B cell (primary cell): ENCODE results near the gene KLF5. TPM values are rescaled to one million over a fixed set of nuclear protein-coding genes. Genes with fewer than 3 reads are reported as not detected.

ENCODE experiments used
- ATAC-seq: fragments of 200-7000 bp; cut with Tn5 transposase; one replicate; pipeline ENCODE4 v1.10.0; 2021; ENCODE audit warnings: low read depth, mild to moderate bottlenecking, moderate number of reproducible peaks, moderate library complexity
- CTCF ChIA-PET: fragments of 350-600 bp; sonication (Branson Sonifier 250); formaldehyde crosslinking; loops from one replicate; lab custom pipeline; 2021; ENCODE audit warnings: antibody characterized with exemption, inconsistent platforms; lab: Charles Lee
- POLR2A ChIA-PET: fragments of 350-600 bp; sonication (Branson Sonifier 250); formaldehyde crosslinking; loops from one replicate; lab custom pipeline; 2021; ENCODE audit warnings: antibody characterized with exemption; lab: Charles Lee
- DNase-seq: peaks from one replicate; pipeline ENCODE4 v3.0.0; 2013
- H2AFZ ChIP-seq: 2 replicates; pipeline ENCODE4 v1.6.1; 2012; ENCODE audit warnings: mild to moderate bottlenecking, low read depth, low read length; ENCODE audit not compliant: insufficient read depth, poor library complexity, severe bottlenecking
- H3K27ac ChIP-seq, 2 donors: 1 replicate in 1 of 2; 2 replicates in 1 of 2; pipeline ENCODE4 v1.5.1; 2012 to 2013; ENCODE audit warnings: low read length in 2 of 2, mild to moderate bottlenecking in 2 of 2, moderate library complexity in 1 of 2
- H3K27me3 ChIP-seq, 4 experiments: fragments of 200-600 bp in 1 of 4; sonication (generic) in 1 of 4; replicated peaks in 1 of 4; 1 replicate in 2 of 4; 2 replicates in 2 of 4; pipeline versions ENCODE4 v1.6.1 to v1.7.0; 2013 to 2016; ENCODE audit warnings: low read length in 3 of 4, mild to moderate bottlenecking in 2 of 4, mixed read lengths in 1 of 4, moderate library complexity in 1 of 4; ENCODE audit not compliant: insufficient read depth in 4 of 4, control insufficient read depth in 3 of 4; ENCODE audit errors: control extremely low read depth in 1 of 4
- H3K36me3 ChIP-seq, 2 experiments: replicated peaks in 1 of 2; 1 replicate in 1 of 2; 2 replicates in 1 of 2; pipeline versions ENCODE4 v1.6.1 to v1.7.1; 2013; ENCODE audit warnings: low read length in 1 of 2; ENCODE audit not compliant: insufficient read depth in 2 of 2, control insufficient read depth in 1 of 2; ENCODE audit errors: control extremely low read depth in 1 of 2, extremely low read depth in 1 of 2
- H3K4me1 ChIP-seq, 2 donors: fragments of 200-600 bp in 1 of 2; sonication (generic) in 1 of 2; 1 replicate in 1 of 2; 2 replicates in 1 of 2; pipeline versions ENCODE4 v1.5.1 to v1.6.1; 2013 to 2017; ENCODE audit warnings: low read length in 2 of 2; ENCODE audit not compliant: control insufficient read depth in 2 of 2, insufficient read depth in 2 of 2
- H3K4me2 ChIP-seq: replicated peaks from 2 replicates; pipeline ENCODE3; 2012; ENCODE audit warnings: mild to moderate bottlenecking, low read depth, low read length; ENCODE audit not compliant: poor library complexity, severe bottlenecking
- H3K4me3 ChIP-seq, 5 experiments: fragments of 200-600 bp in 1 of 5; sonication (generic) in 1 of 5; 1 replicate in 3 of 5; 2 replicates in 2 of 5; pipeline versions ENCODE4 v1.5.1 to v1.7.0; 2011 to 2016; ENCODE audit warnings: low read length in 4 of 5, mild to moderate bottlenecking in 4 of 5, low read depth in 2 of 5, control low read depth in 1 of 5, moderate library complexity in 1 of 5; ENCODE audit not compliant: insufficient read depth in 1 of 5; ENCODE audit errors: control extremely low read depth in 1 of 5, extremely low read depth in 1 of 5
- H3K79me2 ChIP-seq: fragments of 200-600 bp; sonication (generic); one replicate; pipeline ENCODE4 v1.6.0; 2016; ENCODE audit warnings: low read length; ENCODE audit not compliant: control insufficient read depth, insufficient read depth
- H3K9ac ChIP-seq: fragments of 200-600 bp; sonication (generic); 2 replicates; pipeline ENCODE4 v1.6.1; 2017; ENCODE audit warnings: mild to moderate bottlenecking, low read length, moderate library complexity
- H3K9me3 ChIP-seq, 3 donors: one replicate each; pipeline versions ENCODE4 v1.6.1 to v1.7.1; 2013; ENCODE audit warnings: low read length in 2 of 3; ENCODE audit not compliant: control insufficient read depth in 2 of 3, insufficient read depth in 1 of 3; ENCODE audit errors: control extremely low read depth in 1 of 3
- H4K20me1 ChIP-seq: 2 replicates; pipeline ENCODE4 v1.6.0; 2012; ENCODE audit warnings: mild to moderate bottlenecking, low read length; ENCODE audit not compliant: insufficient read depth, control insufficient read depth, poor library complexity, severe bottlenecking
- H3K27ac Mint-ChIP-seq: one replicate; pipeline ENCODE4 v1.8.0; 2021; ENCODE audit warnings: mixed read lengths
- H3K27me3 Mint-ChIP-seq: one replicate; pipeline ENCODE4 v1.8.0; 2021; ENCODE audit warnings: mixed read lengths
- H3K4me1 Mint-ChIP-seq: one replicate; pipeline ENCODE4 v1.8.0; 2021; ENCODE audit warnings: mixed read lengths
- H3K4me3 Mint-ChIP-seq: one replicate; pipeline ENCODE4 v1.8.0; 2021; ENCODE audit warnings: mixed read lengths
- H3K9me3 Mint-ChIP-seq: one replicate; pipeline ENCODE4 v1.8.0; 2022; ENCODE audit warnings: mixed read lengths; ENCODE audit not compliant: insufficient read depth
- CTCF ChIP-seq: fragments of 200-600 bp; IDR thresholded peaks from one replicate; pipeline ENCODE4 v1.8.0; 2022; ENCODE audit warnings: antibody characterized with exemption, mild to moderate bottlenecking
- EZH2 ChIP-seq: IDR thresholded peaks from 2 replicates; pipeline ENCODE4 v1.6.1; 2012; ENCODE audit warnings: borderline replicate concordance, low read depth, mild to moderate bottlenecking, moderate library complexity, low read length; ENCODE audit not compliant: insufficient read depth, poor library complexity, severe bottlenecking
- WGBS: methylation state at CpG from one replicate; pipeline ENCODE4 v1.1.5; 2013; ENCODE audit warnings: missing lambda C conversion rate; ENCODE audit not compliant: insufficient coverage; 5-methylcytosine and 5-hydroxymethylcytosine counted together
- intact Hi-C: fragments of 100-400 bp; cut with micrococcal nuclease; formaldehyde crosslinking; loops from one replicate; pipeline ENCODE4 v1.10.0; 2022
- polyA plus RNA-seq: library from polyadenylated mRNA; depleted of rRNA; stranded (reverse); fragments of >200 nt; gene quantifications from 2 replicates; pipeline ENCODE4 v1.2.3, GENCODE V29; 2012
- total RNA-seq, 2 donors: library from RNA; stranded (reverse); fragments of 120-200 nt in 1 of 2; gene quantifications; 1 replicate in 1 of 2; 2 replicates in 1 of 2; pipeline versions ENCODE4 v1.2.3 to v1.2.4, GENCODE V29; 2013 to 2022

KLF5 gene
- total and polyA plus RNA-seq, 2 donors (not counting 1 experiment from before 2014, with no cell fraction given), result 0.94 to 1.5 TPM

- Histone ChIP-seq H3K4me3 (peak overlapping the region in 3 of 5 experiments; percentile 37 to 60 (median 59)), H4K20me1 (no peaks in the 10 kb centered on the region), H3K4me1 (peaks cover 15 to 18% of the 10 kb centered on the region in 2 donors), H3K9ac (peak overlapping the region; percentile 61), H3K9me3 (no peaks in the 10 kb centered on the region), H3K36me3 (no peaks in the 10 kb centered on the region), H2AFZ (peak overlapping the region; percentile 54), H3K79me2 (no peaks in the 10 kb centered on the region), H3K27me3 (peaks cover 3 to 32% (median 28%) of the 10 kb centered on the region in 4 experiments), H3K4me2 (peak overlapping the region; percentile 79), H3K27ac (no peak overlapping the region)
- Mint-ChIP-seq H3K4me1 (peaks cover 24% of the 10 kb centered on the region), H3K27ac (no peak overlapping the region), H3K4me3 (peak overlapping the region; percentile 84), H3K9me3 (no peaks in the 10 kb centered on the region), H3K27me3 (peaks cover 37% of the 10 kb centered on the region)
- intact Hi-C loops, result no loop called here
- ChIA-PET POLR2A (no interaction called here), CTCF (interaction anchor here (0.7 kb wide), 1 partner anchor 1226 kb away, joined by 4 read pairs; no protein-coding TSS in a partner anchor)
- 14% methylated on average over 11 of the region's 26 CpGs for WGBS
- ATAC-seq, result no peak
- TF ChIP-seq EZH2 (no peak), CTCF (no peak)
- DNase-seq, result peak; percentile 27
Measured at GRCh38 chr13:73060251-73061160, 1.7 kb downstream of the KLF5 start.

- Mint-ChIP-seq H3K4me3 (no peak overlapping the region), H3K4me1 (peaks cover 24% of the 10 kb centered on the region), H3K9me3 (no peaks in the 10 kb centered on the region), H3K27ac (no peak overlapping the region), H3K27me3 (peaks cover 28% of the 10 kb centered on the region)
- TF ChIP-seq CTCF (no peak), EZH2 (no peak)
- no peak overlapping the region for H3K4me2 ChIP-seq
- H3K27me3 ChIP-seq, result peaks cover 3 to 24% (median 20%) of the 10 kb centered on the region in 4 experiments
- H2AFZ ChIP-seq, result no peak overlapping the region
- WGBS, result no CpG with 5 or more reads among the region's 6 CpGs
- ChIA-PET CTCF (no interaction called here), POLR2A (interaction anchor here (0.6 kb wide), 1 partner anchor 74 kb away, joined by 4 read pairs; no protein-coding TSS in a partner anchor)
- ATAC-seq, result no peak
- no peak for DNase-seq
- no peak overlapping the region for H3K4me3 ChIP-seq
- no peaks in the 10 kb centered on the region for H3K79me2 ChIP-seq
- no peaks in the 10 kb centered on the region for H3K36me3 ChIP-seq
- H4K20me1 ChIP-seq, result no peaks in the 10 kb centered on the region
- peaks cover 15 to 18% of the 10 kb centered on the region in 2 donors for H3K4me1 ChIP-seq
- no peak overlapping the region for H3K9ac ChIP-seq
- H3K27ac ChIP-seq, result no peak overlapping the region
- intact Hi-C loops, result no loop called here
- H3K9me3 ChIP-seq, result no peaks in the 10 kb centered on the region
Measured at GRCh38 chr13:73061473-73061872, 2.7 kb downstream of the KLF5 start.
